BLaER1 treated with 17β-estradiol and CSF1 and Interleukin-3, amounts not matched to agents 10 nM and 100 nM (cell line): ENCODE results near the gene PPP1R12A.
A peak's percentile ranks its signal among the peaks of the same experiment; 100 is the strongest.

Source experiments
- H3K27ac ChIP-seq, 11 experiments: shearing (Covaris generic); formaldehyde crosslinking; 2 replicates each; pipeline ENCODE4 v1.8.1; 2022
- H3K27me3 ChIP-seq, 11 experiments: shearing (Covaris generic); formaldehyde crosslinking; 2 replicates each; pipeline ENCODE4 v1.8.1; 2022
- H3K36me3 ChIP-seq, 11 experiments: shearing (Covaris generic); formaldehyde crosslinking; 2 replicates each; pipeline ENCODE4 v1.8.1; 2022
- H3K4me1 ChIP-seq, 10 experiments: shearing (Covaris generic); formaldehyde crosslinking; 2 replicates each; pipeline ENCODE4 v1.8.1; 2022
- H3K4me2 ChIP-seq, 11 experiments: shearing (Covaris generic); formaldehyde crosslinking; 2 replicates each; pipeline ENCODE4 v1.8.1; 2022
- H3K4me3 ChIP-seq, 10 experiments: shearing (Covaris generic); formaldehyde crosslinking; 2 replicates each; pipeline ENCODE4 v1.8.1; 2022
- H3K9ac ChIP-seq, 11 experiments: shearing (Covaris generic); formaldehyde crosslinking; 2 replicates each; pipeline ENCODE4 v1.8.1; 2022
- H3K9me3 ChIP-seq, 11 experiments: shearing (Covaris generic); formaldehyde crosslinking; replicated peaks in 1 of 11; 2 replicates each; pipeline ENCODE4 v1.8.1; 2022
- H4K20me1 ChIP-seq, 11 experiments: shearing (Covaris generic); formaldehyde crosslinking; 2 replicates each; pipeline ENCODE4 v1.8.1; 2022
- Cebpa-rat ChIP-seq, 11 experiments: shearing (Covaris generic); IDR thresholded peaks; 2 replicates each; pipeline ENCODE4 v1.8.1; 2022

PPP1R12A gene

DNA sequence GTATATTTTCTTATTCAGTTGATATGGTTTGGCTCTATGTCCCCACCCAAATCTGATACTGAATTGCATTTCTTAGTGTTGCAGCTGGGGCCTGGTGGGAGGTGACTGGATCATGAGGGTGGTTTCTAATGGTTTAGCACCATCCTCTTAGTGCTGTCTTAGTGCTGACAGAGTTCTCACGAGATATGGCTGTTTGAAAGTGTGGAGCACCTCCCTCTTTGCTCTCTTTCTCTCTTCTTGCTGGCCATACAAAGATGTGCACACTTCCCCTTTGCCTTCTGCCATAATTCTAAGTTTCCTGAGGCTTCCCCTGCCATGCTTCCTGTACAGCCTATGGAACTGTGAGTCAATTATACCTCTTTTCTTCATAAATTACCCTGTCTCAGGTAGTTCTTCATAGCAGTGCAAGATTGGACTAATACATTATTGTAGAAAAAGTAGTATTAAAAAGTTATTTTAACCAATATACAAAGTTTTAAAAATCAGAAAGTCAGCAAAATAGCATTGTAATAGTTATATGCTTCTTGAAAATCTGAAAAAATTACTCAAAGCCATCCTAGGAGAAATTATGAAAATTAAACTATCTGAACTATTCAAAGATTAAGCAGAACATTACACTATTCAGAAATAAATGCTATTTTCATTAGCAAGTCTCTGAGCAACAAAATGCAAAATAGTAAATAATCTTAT is 84.1 kb downstream of the PPP1R12A start:
- H3K9ac ChIP-seq = no peak overlapping the region
- H3K4me1 ChIP-seq = peaks cover 0 to 18% (median 6%) of the 10 kb centered on the region in 10 experiments; a peak in 10 of 20 replicates
- H3K4me3 ChIP-seq = no peak overlapping the region
- TF ChIP-seq Cebpa-rat (IDR thresholded peaks at IDR 0.05) = no peak
- no peak overlapping the region for H3K4me2 ChIP-seq
- no peaks in the 10 kb centered on the region for H3K27me3 ChIP-seq
- no peak overlapping the region for H3K27ac ChIP-seq
- peaks cover 28 to 95% (median 75%) of the 10 kb centered on the region in 11 experiments for H3K36me3 ChIP-seq
- H3K9me3 ChIP-seq = peaks cover 38 to 66% (median 57%) of the 10 kb centered on the region in 11 experiments
- H4K20me1 ChIP-seq = peaks cover 0 to 88% (median 30%) of the 10 kb centered on the region in 11 experiments; a peak in 13 of 22 replicates

GRCh38 chr12:79848339-79848738 is 86.6 kb downstream of the PPP1R12A start:
- H3K9ac ChIP-seq = no peak overlapping the region
- no peak overlapping the region for H3K4me3 ChIP-seq
- H4K20me1 ChIP-seq = peaks cover 0 to 76% (median 28%) of the 10 kb centered on the region in 11 experiments; a peak in 13 of 22 replicates
- no peaks in the 10 kb centered on the region for H3K27me3 ChIP-seq
- peaks cover 27 to 59% (median 47%) of the 10 kb centered on the region in 11 experiments for H3K9me3 ChIP-seq
- TF ChIP-seq Cebpa-rat (IDR thresholded peaks at IDR 0.05) = no peak
- peaks cover 47 to 95% (median 78%) of the 10 kb centered on the region in 11 experiments for H3K36me3 ChIP-seq
- H3K27ac ChIP-seq = no peak overlapping the region
- peaks cover 0 to 18% (median 6%) of the 10 kb centered on the region in 10 experiments; a peak in 10 of 20 replicates for H3K4me1 ChIP-seq
- peak overlapping the region in 1 of 11 experiments; percentile 5; a peak in 1 of 22 replicates for H3K4me2 ChIP-seq

DNA sequence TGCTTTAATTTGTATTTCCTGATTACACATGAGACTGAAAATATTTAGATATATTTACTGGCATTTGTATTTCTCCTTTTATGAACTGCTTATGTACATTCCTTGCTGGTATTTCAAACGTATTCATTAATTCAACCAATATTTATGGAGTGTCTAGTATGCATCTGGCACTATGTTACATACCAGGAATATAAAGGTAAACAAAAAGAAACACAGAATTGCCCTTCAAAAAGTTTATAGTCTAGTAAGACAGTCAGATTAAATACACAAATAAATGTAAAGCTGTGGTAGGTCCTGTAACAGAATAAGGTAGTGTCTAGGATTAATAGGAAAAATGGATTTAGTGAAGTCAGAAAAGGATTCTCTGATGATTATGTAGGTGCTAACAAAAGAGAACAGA is 87.5 kb downstream of the PPP1R12A start:
- no peak overlapping the region for H3K9ac ChIP-seq
- no peaks in the 10 kb centered on the region for H3K27me3 ChIP-seq
- no peak overlapping the region for H3K4me2 ChIP-seq
- H4K20me1 ChIP-seq = peaks cover 0 to 72% (median 21%) of the 10 kb centered on the region in 11 experiments; a peak in 13 of 22 replicates
- peaks cover 18 to 59% (median 46%) of the 10 kb centered on the region in 11 experiments for H3K9me3 ChIP-seq
- H3K27ac ChIP-seq = no peak overlapping the region
- peaks cover 48 to 95% (median 78%) of the 10 kb centered on the region in 11 experiments for H3K36me3 ChIP-seq
- H3K4me1 ChIP-seq = peaks cover 0 to 18% (median 6%) of the 10 kb centered on the region in 10 experiments; a peak in 10 of 20 replicates
- no peak for TF ChIP-seq Cebpa-rat (IDR thresholded peaks at IDR 0.05)
- H3K4me3 ChIP-seq = no peak overlapping the region

- no peaks in the 10 kb centered on the region for H3K27me3 ChIP-seq
- H3K4me2 ChIP-seq = no peak overlapping the region
- peaks cover 26 to 67% (median 48%) of the 10 kb centered on the region in 11 experiments for H3K9me3 ChIP-seq
- peaks cover 62 to 99% (median 91%) of the 10 kb centered on the region in 11 experiments for H3K36me3 ChIP-seq
- no peak overlapping the region for H3K9ac ChIP-seq
- peaks cover 0 to 62% (median 13%) of the 10 kb centered on the region in 11 experiments; a peak in 13 of 22 replicates for H4K20me1 ChIP-seq
- no peak for TF ChIP-seq Cebpa-rat (IDR thresholded peaks at IDR 0.05)
- no peak overlapping the region for H3K4me3 ChIP-seq
- peaks cover 0 to 15% (median 6%) of the 10 kb centered on the region in 10 experiments; a peak in 10 of 20 replicates for H3K4me1 ChIP-seq
- H3K27ac ChIP-seq = no peak overlapping the region
Measured at GRCh38 chr12:79844693-79845092, 90.2 kb downstream of the PPP1R12A start.

- H3K4me3 ChIP-seq = no peak overlapping the region
- H3K4me2 ChIP-seq = no peak overlapping the region
- no peaks in the 10 kb centered on the region for H3K27me3 ChIP-seq
- H3K36me3 ChIP-seq = peaks cover 69 to 99% (median 91%) of the 10 kb centered on the region in 11 experiments
- peaks cover 0 to 9% (median 5%) of the 10 kb centered on the region in 10 experiments; a peak in 10 of 20 replicates for H3K4me1 ChIP-seq
- H3K27ac ChIP-seq = no peak overlapping the region
- no peak overlapping the region for H3K9ac ChIP-seq
- no peak for TF ChIP-seq Cebpa-rat (IDR thresholded peaks at IDR 0.05)
- peaks cover 0 to 54% (median 8%) of the 10 kb centered on the region in 11 experiments; a peak in 11 of 22 replicates for H4K20me1 ChIP-seq
- peaks cover 34 to 70% (median 56%) of the 10 kb centered on the region in 11 experiments for H3K9me3 ChIP-seq
Measured at GRCh38 chr12:79843978-79844377, 90.9 kb downstream of the PPP1R12A start.

DNA sequence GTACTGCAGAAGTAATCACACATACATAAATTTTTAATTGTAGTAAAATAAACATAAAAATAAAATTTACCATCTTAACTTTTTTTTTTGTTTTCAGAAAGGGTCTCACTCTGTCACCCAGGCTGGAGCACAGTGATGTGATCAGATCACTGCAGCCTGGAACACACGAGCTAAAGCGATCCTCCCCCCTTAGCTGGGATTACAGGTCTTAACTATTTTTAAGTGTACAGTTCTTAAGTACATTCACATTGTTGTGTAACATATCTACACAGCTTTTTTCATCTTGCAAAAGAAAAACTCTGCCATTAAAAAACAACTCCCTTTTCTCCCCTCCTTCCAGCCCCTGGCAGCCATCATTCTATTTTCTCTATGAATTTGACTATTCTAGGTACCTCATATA is 92.3 kb downstream of the PPP1R12A start:
- Histone ChIP-seq H3K9ac (no peak overlapping the region), H3K27ac (no peak overlapping the region), H3K4me1 (no peaks in the 10 kb centered on the region), H3K9me3 (peaks cover 47 to 83% (median 69%) of the 10 kb centered on the region in 11 experiments), H3K4me2 (no peak overlapping the region), H4K20me1 (peaks cover 0 to 44% (median 0%) of the 10 kb centered on the region in 11 experiments; a peak in 8 of 22 replicates), H3K36me3 (peaks cover 81 to 100% (median 95%) of the 10 kb centered on the region in 11 experiments), H3K27me3 (no peaks in the 10 kb centered on the region), H3K4me3 (no peak overlapping the region)
- TF ChIP-seq Cebpa-rat (IDR thresholded peaks at IDR 0.05) = no peak

- no peak overlapping the region for H3K9ac ChIP-seq
- H3K4me2 ChIP-seq = no peak overlapping the region
- no peaks in the 10 kb centered on the region for H3K4me1 ChIP-seq
- peaks cover 81 to 97% (median 94%) of the 10 kb centered on the region in 11 experiments for H3K36me3 ChIP-seq
- H3K9me3 ChIP-seq = peaks cover 51 to 87% (median 72%) of the 10 kb centered on the region in 11 experiments
- H3K27me3 ChIP-seq = no peaks in the 10 kb centered on the region
- TF ChIP-seq Cebpa-rat (IDR thresholded peaks at IDR 0.05) = no peak
- no peak overlapping the region for H3K4me3 ChIP-seq
- no peak overlapping the region for H3K27ac ChIP-seq
- peaks cover 0 to 38% (median 0%) of the 10 kb centered on the region in 11 experiments; a peak in 8 of 22 replicates for H4K20me1 ChIP-seq
Measured at GRCh38 chr12:79841878-79842265, 93.0 kb downstream of the PPP1R12A start.

- no peaks in the 10 kb centered on the region for H3K4me1 ChIP-seq
- H3K4me3 ChIP-seq = no peak overlapping the region
- H4K20me1 ChIP-seq = peaks cover 0 to 38% (median 0%) of the 10 kb centered on the region in 11 experiments; a peak in 8 of 22 replicates
- no peaks in the 10 kb centered on the region for H3K27me3 ChIP-seq
- H3K9me3 ChIP-seq = peaks cover 51 to 83% (median 72%) of the 10 kb centered on the region in 11 experiments
- peaks cover 81 to 94% (median 91%) of the 10 kb centered on the region in 11 experiments for H3K36me3 ChIP-seq
- no peak for TF ChIP-seq Cebpa-rat (IDR thresholded peaks at IDR 0.05)
- H3K4me2 ChIP-seq = no peak overlapping the region
- H3K27ac ChIP-seq = no peak overlapping the region
- H3K9ac ChIP-seq = no peak overlapping the region
Measured at GRCh38 chr12:79841248-79841877, 93.5 kb downstream of the PPP1R12A start.

DNA sequence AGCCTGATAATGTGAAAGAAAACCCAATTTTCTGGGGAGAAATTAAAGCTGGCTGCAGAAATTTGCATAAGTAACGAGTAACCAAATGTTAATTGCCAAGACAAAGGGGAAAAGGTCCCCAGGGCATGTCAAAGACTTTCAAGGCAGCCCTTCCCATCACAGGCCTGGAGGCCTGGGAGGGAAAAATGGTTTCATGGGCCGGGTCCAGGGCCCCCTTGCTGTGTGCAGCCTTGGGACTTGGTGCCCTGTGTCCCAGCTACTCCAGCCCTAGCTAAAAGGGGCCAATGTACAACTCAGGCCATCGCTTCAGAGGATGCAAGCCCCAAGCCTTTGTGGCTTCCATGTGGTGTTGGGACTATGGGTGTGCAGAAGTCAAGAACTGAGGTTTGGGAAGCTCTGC is 96.5 kb downstream of the PPP1R12A start:
- Histone ChIP-seq H3K36me3 (peaks cover 76 to 92% (median 83%) of the 10 kb centered on the region in 11 experiments), H3K27ac (no peak overlapping the region), H3K9ac (no peak overlapping the region), H4K20me1 (peaks cover 18 to 53% (median 23%) of the 10 kb centered on the region in 11 experiments; a peak in 19 of 22 replicates), H3K4me2 (no peak overlapping the region), H3K27me3 (no peaks in the 10 kb centered on the region), H3K4me3 (peak overlapping the region in 3 of 10 experiments; percentile 20 to 45 (median 40); a peak in 4 of 20 replicates), H3K9me3 (peaks cover 50 to 61% (median 60%) of the 10 kb centered on the region in 11 experiments), H3K4me1 (no peaks in the 10 kb centered on the region)
- no peak for TF ChIP-seq Cebpa-rat (IDR thresholded peaks at IDR 0.05)
